SHP77 (cell line): ENCODE data around the gene GPC6.

ENCODE experiments used
- DNase-seq, 2 experiments: peaks; one replicate each; lab custom pipeline; 2025; lab: John Stamatoyannopoulos, UW

GPC6 gene

DNA sequence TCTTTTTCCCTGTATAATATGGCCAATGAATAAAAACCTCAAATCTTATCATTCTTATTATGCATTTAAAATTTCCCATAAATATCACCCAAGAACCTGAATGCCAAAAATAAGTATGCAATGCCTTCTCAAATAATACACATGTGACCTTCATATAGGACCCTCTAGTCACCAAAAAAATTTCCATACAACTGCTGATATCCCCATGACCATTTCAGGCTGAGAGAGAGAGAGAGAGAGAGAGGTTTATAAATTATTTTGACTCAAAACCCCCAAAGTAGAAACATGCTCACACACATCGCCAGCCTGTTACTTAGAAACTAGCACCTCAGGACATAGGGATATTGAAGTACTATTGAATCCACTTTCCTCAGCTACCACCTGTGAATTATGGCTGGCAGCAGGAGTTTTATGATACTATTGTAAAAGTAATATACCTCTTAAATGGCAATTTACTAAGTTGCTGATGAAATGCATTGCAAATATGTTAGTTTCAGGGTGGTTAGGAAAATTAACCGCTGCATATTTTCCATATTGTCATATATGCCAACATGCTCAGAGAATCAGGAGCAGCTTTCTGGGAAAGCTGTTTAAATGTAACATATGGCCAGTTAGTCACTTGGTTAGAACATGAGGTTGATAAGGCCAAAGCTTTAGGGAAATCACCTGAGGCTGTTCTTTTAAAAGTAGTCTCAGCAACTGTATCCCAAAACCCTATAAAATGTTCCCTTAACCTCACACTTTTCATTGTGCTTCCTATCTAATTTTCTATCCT lies 1022.0 kb downstream of the GPC6 start:
- DNase-seq = no peak

DNA sequence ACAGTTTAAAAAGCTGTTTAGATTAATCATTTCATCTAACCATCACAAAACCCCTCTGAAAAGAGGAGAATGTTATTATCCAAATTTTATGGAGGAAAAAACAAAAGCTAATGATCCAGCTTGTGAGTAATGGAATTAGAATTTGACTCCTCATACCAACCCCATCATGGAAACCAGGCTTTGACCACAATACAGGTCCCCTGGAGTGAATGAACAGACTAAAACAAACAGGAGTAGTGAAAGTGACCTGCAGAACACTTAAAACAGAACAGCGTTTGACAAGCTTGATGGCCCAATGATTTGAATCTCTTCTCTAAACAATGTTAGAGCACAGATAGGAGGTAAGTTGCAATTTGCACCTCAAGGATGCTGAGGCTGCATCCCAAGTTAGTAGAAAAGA lies 1022.9 kb downstream of the GPC6 start:
- no peak for DNase-seq

DNA sequence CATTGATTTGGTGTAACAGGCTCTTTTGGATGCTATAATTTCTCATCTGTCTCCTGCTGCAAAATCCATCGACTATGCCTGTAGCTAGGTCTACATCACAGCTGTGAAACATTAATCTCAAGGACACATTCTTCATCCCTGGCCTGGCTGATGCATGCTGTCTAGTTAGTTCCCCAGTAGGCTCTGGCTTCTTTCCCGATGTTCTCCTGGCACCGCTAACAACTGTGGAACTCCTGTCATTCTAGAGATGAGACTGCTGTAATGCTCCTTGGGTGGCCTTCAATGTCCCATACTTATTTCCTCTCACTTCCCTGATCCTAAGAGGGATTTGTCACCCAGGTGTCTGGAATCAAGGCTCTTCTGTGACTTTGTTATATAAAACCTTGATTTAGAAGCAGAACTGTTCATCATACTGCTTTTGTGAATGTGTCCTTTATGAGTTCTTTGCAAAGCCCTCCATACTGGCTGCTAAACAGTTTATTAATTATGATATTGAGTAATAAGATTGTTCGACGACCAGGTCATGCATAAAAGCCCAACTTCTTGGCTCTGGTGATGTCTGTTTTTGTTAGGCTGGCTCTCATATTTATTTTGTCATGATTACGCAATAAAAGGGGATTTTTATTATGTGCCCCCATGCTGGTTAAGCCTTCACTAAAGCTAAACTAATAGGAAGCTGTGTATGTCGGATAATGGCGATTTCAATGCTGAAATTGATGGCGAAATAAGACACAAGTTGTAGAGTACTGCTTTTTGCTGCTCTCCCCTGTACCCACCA lies 1025.4 kb downstream of the GPC6 start:
- no peak for DNase-seq

- DNase-seq = no peak
Measured at GRCh38 chr13:94254737-94255136, 1028.1 kb downstream of the GPC6 start.

DNA sequence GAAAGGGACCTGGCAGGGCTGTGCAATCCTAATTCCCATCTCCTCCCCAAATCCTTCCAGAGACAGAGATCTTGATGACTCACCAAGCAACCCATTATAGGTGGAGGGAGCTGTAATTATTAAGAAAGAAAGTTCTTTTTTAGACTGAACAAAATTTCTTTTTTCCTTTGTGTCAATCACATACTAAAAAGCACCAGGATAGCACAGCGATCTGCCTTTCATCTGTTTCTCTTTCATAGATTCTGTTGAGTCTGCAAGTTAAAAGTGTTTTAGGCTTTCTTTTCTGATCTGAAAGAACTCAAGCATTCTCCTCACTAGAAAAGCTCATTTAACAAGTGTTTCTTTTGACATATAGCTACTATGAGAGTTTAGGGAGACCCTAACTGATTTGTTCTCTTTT lies 1030.1 kb downstream of the GPC6 start:
- DNase-seq = no peak

DNA sequence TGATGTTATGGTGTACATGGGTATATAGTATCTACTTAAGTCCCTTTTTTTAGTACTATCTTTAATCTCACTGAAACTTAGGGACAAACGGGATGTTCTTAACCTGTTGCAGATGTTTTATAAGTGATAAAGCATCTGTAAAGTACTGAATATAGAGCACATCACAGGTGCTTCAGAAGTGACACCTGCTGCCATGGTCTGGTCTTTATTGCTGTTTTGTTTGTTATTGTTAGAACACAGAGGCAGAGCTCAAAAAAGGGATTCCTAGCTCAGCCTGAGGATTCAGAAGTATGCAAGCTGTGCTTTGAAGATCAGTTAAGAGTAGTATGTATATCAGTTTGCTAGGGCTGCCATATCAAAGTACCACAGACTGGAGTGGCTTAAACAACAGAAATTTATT lies 1033.4 kb downstream of the GPC6 start:
- DNase-seq = no peak

GRCh38 chr13:94261163-94261562 lies 1034.6 kb downstream of the GPC6 start:
- no peak for DNase-seq

GRCh38 chr13:94263038-94263437 lies 1036.4 kb downstream of the GPC6 start:
- DNase-seq = no peak

GRCh38 chr13:94267581-94268366 lies 1041.2 kb downstream of the GPC6 start:
- no peak for DNase-seq

DNA sequence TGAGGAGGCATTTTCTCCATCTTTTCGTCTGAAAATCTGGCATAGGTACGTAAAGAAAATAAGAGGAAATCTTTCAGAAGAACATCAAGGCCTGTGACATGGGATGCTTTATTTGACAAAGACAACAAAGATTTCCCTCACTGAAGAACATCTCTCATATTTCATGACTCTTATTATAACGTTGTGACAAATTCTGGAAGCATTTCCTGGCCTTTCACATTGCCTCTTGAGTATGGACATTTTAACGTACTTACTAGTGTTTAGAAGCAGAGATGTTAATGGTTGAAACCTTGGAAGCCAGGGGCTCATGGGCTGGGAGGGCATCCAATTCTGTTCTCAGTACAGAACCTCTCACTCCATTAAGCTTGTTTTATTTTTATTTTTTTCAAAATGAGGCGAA lies 1042.1 kb downstream of the GPC6 start:
- DNase-seq = no peak

DNA sequence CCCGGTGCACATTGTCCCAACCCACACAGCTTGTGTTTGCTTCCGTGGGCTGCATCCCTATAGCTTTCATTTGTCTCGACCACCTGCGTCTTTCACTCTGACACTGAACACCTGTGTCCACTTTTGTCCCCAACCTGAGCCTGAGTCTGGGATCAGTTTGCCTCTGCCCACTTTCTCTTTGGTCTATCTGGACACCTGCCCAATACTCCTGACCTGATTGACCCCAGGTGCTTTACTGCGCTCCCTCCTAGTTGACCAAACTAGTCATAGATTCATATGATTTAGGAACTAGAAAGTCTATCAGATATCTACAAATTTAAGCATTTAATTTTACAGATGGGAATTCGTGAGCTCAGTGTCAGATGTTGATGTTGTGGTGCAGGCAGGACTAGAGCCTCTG lies 1043.0 kb downstream of the GPC6 start:
- DNase-seq = peak; percentile 42 to 73

DNA sequence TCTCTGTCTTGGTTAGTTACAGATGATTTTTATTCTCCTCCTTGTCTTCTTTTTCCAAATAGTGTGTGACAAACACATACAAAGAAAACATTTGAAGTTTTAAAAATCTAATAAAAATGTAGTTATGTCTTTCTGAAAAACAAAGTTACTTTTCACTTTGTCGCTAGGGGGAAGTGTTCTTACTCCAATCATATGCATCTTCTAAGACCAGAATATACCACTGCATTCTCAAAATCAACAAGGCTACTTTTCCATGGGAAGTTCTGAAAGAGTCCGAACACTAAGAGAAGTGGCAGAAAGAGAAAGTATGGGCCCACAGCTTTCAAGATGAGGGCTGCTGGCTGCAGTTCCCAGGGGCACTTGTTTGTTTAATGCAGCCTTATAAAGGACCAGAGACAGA lies 1043.9 kb downstream of the GPC6 start:
- no peak for DNase-seq

GRCh38 chr13:94272038-94272437 lies 1045.4 kb downstream of the GPC6 start:
- DNase-seq = no peak

DNA sequence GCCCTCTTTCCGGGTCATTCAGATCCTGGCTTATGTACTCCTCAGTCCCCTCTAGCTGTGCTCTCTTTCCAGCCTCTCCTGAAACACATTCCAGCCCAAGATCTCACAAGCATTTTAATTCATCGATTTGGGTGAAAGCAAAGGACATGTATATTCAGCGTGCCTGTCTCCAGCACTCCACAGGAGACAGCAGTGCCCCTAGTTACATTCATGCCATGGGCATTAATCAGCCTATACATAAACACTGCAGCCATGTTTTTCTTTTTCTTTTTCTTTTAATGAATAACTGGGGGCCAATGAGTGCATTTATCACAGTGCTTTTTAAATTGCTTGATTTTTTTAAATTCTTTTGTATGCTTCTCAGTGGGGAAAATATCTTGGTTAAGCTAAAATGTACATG lies 1053.7 kb downstream of the GPC6 start:
- DNase-seq = no peak

GRCh38 chr13:94280845-94281244 lies 1054.2 kb downstream of the GPC6 start:
- DNase-seq = no peak

GRCh38 chr13:94286581-94286980 lies 1060.0 kb downstream of the GPC6 start:
- DNase-seq = no peak

DNA sequence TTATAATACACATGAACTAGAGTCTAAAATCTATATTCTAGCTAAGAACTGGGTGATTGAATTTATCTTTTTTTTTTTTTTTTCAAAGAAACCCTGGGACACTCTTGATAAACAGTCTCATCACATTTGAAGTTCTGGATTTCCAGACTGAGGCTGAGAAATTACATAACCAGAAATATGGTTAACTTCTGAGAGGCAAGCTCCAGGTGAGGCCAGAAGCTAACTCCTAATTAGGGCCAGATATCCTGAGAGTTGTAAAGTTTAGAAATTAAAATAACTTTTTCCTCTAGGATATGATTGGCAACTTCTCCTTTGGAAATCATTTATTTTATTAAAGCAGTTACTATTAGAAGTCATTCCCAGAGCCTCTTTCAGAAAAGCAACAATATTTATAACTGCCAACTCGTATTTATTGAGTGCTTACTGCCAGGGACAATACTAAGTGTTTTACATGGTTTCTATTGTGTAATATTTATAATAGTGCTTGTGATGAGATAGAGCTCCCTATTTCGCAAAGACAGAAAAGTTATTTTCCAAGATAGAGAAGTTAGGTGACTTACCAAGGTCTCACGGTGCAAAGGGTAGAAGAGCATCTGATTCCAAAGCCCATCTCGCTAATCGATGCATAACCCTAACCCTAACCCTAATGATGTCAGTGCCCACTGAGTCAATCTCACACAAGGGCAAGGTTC lies 1065.2 kb downstream of the GPC6 start:
- no peak for DNase-seq

- DNase-seq = no peak
Measured at GRCh38 chr13:94292323-94292640, 1065.7 kb downstream of the GPC6 start.

DNA sequence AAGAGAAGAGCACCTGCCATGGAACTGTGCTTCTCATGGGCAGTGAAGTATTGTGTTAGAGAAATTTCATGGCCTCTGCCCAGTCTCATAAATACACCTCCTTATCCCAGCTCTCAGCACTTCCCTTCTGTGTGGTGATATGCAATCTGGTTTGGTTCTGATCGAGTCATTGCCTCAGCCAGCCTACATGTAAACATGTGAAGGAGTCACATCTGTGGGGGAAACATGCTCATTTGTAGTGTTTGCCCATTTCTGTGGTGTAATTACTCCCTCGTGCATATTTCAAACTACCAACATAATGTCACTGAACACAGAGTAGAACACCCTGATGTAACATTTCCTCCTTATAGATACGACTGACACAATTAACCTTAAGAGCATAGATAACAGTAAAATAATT lies 1069.9 kb downstream of the GPC6 start:
- no peak for DNase-seq

- DNase-seq = no peak
Measured at GRCh38 chr13:94298346-94298745, 1071.7 kb downstream of the GPC6 start.

- DNase-seq = no peak
Measured at GRCh38 chr13:94300401-94300800, 1073.8 kb downstream of the GPC6 start.

DNA sequence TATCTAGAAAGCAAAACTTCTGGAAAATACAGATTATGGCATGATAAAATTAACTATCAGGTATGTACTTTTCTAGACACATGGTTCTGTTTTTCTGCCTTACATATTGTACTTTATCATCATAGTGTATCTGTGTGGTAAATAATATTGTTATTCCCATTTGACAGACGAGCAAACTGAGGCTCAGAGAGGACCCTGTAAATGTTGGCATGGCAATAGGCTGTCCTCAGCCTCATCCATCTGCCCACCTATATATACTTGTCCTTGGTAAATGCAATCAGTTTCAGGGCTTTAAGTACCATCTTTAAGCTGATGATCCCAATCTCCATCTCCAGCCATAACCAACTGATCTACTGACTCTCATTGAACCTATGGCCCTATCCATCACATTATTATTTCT lies 1074.9 kb downstream of the GPC6 start:
- DNase-seq = no peak
